ENCODE measurements around the gene MICOS13. TPM values are rescaled to one million over a fixed set of nuclear protein-coding genes. Genes with fewer than 3 reads are reported as not detected.

MICOS13 gene
- total and polyA plus RNA-seq, 2 donors (not counting 3 experiments of a cell fraction or from before 2014, with no cell fraction given): 55.3 to 86.1 TPM

GRCh38 chr19:5661483-5661882, 18.8 kb downstream of the MICOS13 start:
- Histone ChIP-seq H2AFZ (ENCODE audit: low read depth, low read length) (no peak overlapping the region), H3K4me1 (ENCODE audit: control insufficient read depth, extremely low read depth, insufficient read depth, low read length) (no peaks in the 10 kb centered on the region), H3K36me3 (ENCODE audit: control insufficient read depth in 2 of 2, extremely low read depth in 1 of 2, insufficient read depth in 2 of 2, low read length in 2 of 2) (peaks cover 31 to 57% of the 10 kb centered on the region in 2 experiments), H3K27ac (ENCODE audit: insufficient read depth, low read depth, low read length) (no peak overlapping the region), H4K20me1 (replicated peaks; ENCODE audit: control insufficient read depth, extremely low read depth, insufficient read depth, low read length) (no peaks in the 10 kb centered on the region), H3K4me2 (ENCODE audit: insufficient read depth, low read length) (no peak overlapping the region), H3K9me3 (replicated peaks; ENCODE audit: control insufficient read depth, insufficient read depth, low read length) (no peaks in the 10 kb centered on the region), H3K4me3 (replicated peaks in 1 of 3; ENCODE audit: insufficient read depth in 1 of 3, low read depth in 1 of 3, low read length in 3 of 3) (no peak overlapping the region), H3K79me2 (ENCODE audit: control insufficient read depth, insufficient read depth, low read length) (no peaks in the 10 kb centered on the region), H3K9me1 (replicated peaks; ENCODE audit: control insufficient read depth, extremely low read depth, insufficient read depth, low read length) (no peaks in the 10 kb centered on the region), H3K27me3 (ENCODE audit: control insufficient read depth in 2 of 2, insufficient read depth in 2 of 2, low read length in 2 of 2) (no peaks in the 10 kb centered on the region), H3K9ac (replicated peaks; ENCODE audit: extremely low read depth, insufficient read depth, low read length) (no peak overlapping the region)
- FAIRE-seq: no peak
- BruUV-seq (replicated peaks): no TSS peak
- intact Hi-C loops (cut with micrococcal nuclease): no loop called here
- dilution Hi-C loops (cut with MboI; ENCODE audit: extremely low pct_ligation_motif_present, low sequenced_read_pairs): no loop called here
- POLR2A ChIA-PET: no interaction called here
- no peak for TF ChIP-seq POLR2A (IDR thresholded peaks at IDR 0.05; ENCODE audit: low read depth, low read length)
- TF ChIP-seq CTCF (IDR thresholded peaks at IDR 0.05; ENCODE audit: extremely low read depth in 1 of 2, insufficient read depth in 1 of 2, low read depth in 1 of 2, low read length in 2 of 2): no peak
- TF ChIP-seq, protein P1, sequence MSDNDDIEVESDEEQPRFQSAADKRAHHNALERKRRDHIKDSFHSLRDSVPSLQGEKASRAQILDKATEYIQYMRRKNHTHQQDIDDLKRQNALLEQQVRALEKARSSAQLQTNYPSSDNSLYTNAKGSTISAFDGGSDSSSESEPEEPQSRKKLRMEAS (IDR thresholded peaks at IDR 0.05; ENCODE audit: insufficient read depth, insufficient read length): no peak
- no peak for TF ChIP-seq JUN (IDR thresholded peaks at IDR 0.05; ENCODE audit: borderline replicate concordance, insufficient read depth, insufficient read length, low read depth)
- TF ChIP-seq FOS (IDR thresholded peaks at IDR 0.05; ENCODE audit: borderline replicate concordance, insufficient read depth, low read length): no peak
- no peak for TF ChIP-seq EZH2 (IDR thresholded peaks at IDR 0.05; ENCODE audit: borderline replicate concordance, low read depth, low read length, severe bottlenecking)
- TF ChIP-seq MYC (IDR thresholded peaks at IDR 0.05; ENCODE audit: low read depth, low read length): no peak
- TF ChIP-seq POLR2AphosphoS5 (IDR thresholded peaks at IDR 0.05; ENCODE audit: insufficient read depth, low read depth, low read length): no peak
- TF ChIP-seq GATA2 (IDR thresholded peaks at IDR 0.05; ENCODE audit: insufficient read depth, insufficient read length, low read depth, low read length): no peak
- DNase-seq (ENCODE audit: low read depth, low spot score): no peak
- CTCF ChIA-PET: no interaction called here
